ENCODE measurements around the gene XYLT1. TPM values are rescaled to one million over a fixed set of nuclear protein-coding genes. Genes with fewer than 3 reads are reported as not detected.

XYLT1 gene
- total and polyA plus RNA-seq, 10 of the 15 experiments (the other 5 are each of a cell fraction or from before 2014, with no cell fraction given), result 0.88 to 14.8 (median 5.8) TPM

- ChIA-PET POLR2A (no interaction called here), CTCF (interaction anchor here (1.1 kb wide), 1 partner anchor 48 kb away, joined by 3 read pairs; no protein-coding TSS in a partner anchor)
Measured at GRCh38 chr16:17496891-17497290, 26.1 kb upstream of the XYLT1 start.

More at GRCh38 chr16:17496891-17497290, 26.1 kb upstream of the XYLT1 start:
- H3K4me2 ChIP-seq (ENCODE audit: control insufficient read depth, insufficient read depth), result no peak overlapping the region
- no peaks in the 10 kb centered on the region for H4K20me1 ChIP-seq (ENCODE audit: control insufficient read depth, insufficient read depth)
- FAIRE-seq, result no peak
- no TSS peak for BruUV-seq (replicated peaks)
- no peaks in the 10 kb centered on the region for H3K36me3 ChIP-seq (ENCODE audit: control insufficient read depth in 2 of 2, insufficient read depth in 2 of 2, low read length in 1 of 2)
- ATAC-seq, result no peak
- no peaks in the 10 kb centered on the region for H3K79me2 ChIP-seq (ENCODE audit: control insufficient read depth, insufficient read depth, low read length)
- TF ChIP-seq ZBTB4 (CRISPR knock-in tag; IDR thresholded peaks at IDR 0.05) (no peak), RFX5 (IDR thresholded peaks at IDR 0.05; ENCODE audit: low read depth, low read length) (no peak)
- in situ Hi-C loops (cut with MboI), result no loop called here
- H3K9ac ChIP-seq (ENCODE audit: control insufficient read depth, insufficient read depth, low read length), result no peak overlapping the region
- H3K4me3 ChIP-seq, result no peak overlapping the region
- intact Hi-C loops (cut with micrococcal nuclease; ENCODE audit: unreplicated experiment), result no loop called here
- H3K27ac ChIP-seq (ENCODE audit: control insufficient read depth, insufficient read depth), result no peak overlapping the region
- H3K4me1 ChIP-seq (ENCODE audit: control insufficient read depth, insufficient read depth, low read length), result no peaks in the 10 kb centered on the region
- 0 out of 4 replicates have a peak, but pooled peaks cover 0 to 2% of the 10 kb centered on the region in 2 experiments for H3K27me3 ChIP-seq (replicated peaks in 1 of 2; ENCODE audit: control insufficient read depth in 2 of 2, insufficient read depth in 2 of 2, low read length in 1 of 2)
- RAD21 ChIA-PET (ENCODE audit: unreplicated experiment), result interaction anchor here (0.7 kb wide), 2 partner anchors 36 to 595 kb away, joined by 3 read pairs; no protein-coding TSS in a partner anchor
- no peaks in the 10 kb centered on the region; the same call in 2 of the 3 replicates for H3K9me3 ChIP-seq (replicated peaks; ENCODE audit: control insufficient read depth, insufficient read depth, low read length)
- no peak overlapping the region for H2AFZ ChIP-seq (ENCODE audit: control insufficient read depth, low read depth, low read length)
- DNase-seq (ENCODE audit: low read depth, low spot score), result no peak
- SMC1A ChIA-PET (ENCODE audit: uncharacterized antibody, unreplicated experiment), result no interaction called here

Data from GM12878 (cell line).